GM23248 (cell line): Measurements from ENCODE around the gene TEX264.

Experiments used
- EZH2 ChIP-seq: fragments of 200-600 bp; sonication (generic); IDR thresholded peaks from 2 replicates; pipeline ENCODE4 v1.6.1; 2018; ENCODE audit warnings: antibody characterized with exemption, mild to moderate bottlenecking; ENCODE audit not compliant: insufficient read depth, poor library complexity, severe bottlenecking
- EZH2phosphoT487 ChIP-seq: fragments of 200-600 bp; sonication (generic); IDR thresholded peaks from 2 replicates; pipeline ENCODE4 v1.6.1; 2018; ENCODE audit warnings: antibody characterized with exemption, moderate library complexity, mild to moderate bottlenecking, low read depth; ENCODE audit not compliant: insufficient read depth

DNA sequence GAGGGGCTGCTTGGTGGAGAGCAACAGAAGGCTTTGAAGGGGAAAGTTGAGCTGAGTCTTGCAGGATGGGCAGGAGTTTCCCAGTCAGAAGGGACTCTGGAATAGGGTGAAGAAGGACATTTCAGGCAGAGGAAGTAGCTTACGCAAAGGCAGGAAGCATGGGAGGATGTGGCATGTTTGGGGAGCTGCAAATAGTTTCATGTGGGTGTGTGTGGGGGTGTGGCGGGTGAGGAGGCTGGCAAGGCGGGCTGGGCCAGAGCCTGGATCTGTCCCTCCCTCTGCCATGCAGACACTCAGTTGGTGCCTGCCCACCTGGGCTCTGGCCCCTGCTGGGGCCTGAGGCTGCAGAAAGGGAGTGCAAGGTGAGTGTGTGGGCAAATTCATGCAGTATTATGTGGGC lies 10.4 kb downstream of the TEX264 start:
- TF ChIP-seq EZH2phosphoT487 (no peak), EZH2 (no peak)
